A673 (cell line): Measurements from ENCODE around the gene CCNYL1.

Source experiments
- CTCF ChIP-seq: fragments of 300-800, 200-600 bp; sonication (generic); conservative IDR thresholded peaks from 2 replicates; pipeline ENCODE4 v1.5.1; 2017; ENCODE audit warnings: low read depth, mild to moderate bottlenecking, antibody characterized with exemption, low read length, moderate library complexity, mixed read lengths
- EZH2 ChIP-seq: fragments of 200-600 bp; sonication (generic); IDR thresholded peaks from 2 replicates; pipeline ENCODE4 v1.6.1; 2017; ENCODE audit warnings: borderline replicate concordance, low read depth, mild to moderate bottlenecking, mixed read lengths, antibody characterized with exemption, low read length; ENCODE audit not compliant: poor library complexity, severe bottlenecking

DNA sequence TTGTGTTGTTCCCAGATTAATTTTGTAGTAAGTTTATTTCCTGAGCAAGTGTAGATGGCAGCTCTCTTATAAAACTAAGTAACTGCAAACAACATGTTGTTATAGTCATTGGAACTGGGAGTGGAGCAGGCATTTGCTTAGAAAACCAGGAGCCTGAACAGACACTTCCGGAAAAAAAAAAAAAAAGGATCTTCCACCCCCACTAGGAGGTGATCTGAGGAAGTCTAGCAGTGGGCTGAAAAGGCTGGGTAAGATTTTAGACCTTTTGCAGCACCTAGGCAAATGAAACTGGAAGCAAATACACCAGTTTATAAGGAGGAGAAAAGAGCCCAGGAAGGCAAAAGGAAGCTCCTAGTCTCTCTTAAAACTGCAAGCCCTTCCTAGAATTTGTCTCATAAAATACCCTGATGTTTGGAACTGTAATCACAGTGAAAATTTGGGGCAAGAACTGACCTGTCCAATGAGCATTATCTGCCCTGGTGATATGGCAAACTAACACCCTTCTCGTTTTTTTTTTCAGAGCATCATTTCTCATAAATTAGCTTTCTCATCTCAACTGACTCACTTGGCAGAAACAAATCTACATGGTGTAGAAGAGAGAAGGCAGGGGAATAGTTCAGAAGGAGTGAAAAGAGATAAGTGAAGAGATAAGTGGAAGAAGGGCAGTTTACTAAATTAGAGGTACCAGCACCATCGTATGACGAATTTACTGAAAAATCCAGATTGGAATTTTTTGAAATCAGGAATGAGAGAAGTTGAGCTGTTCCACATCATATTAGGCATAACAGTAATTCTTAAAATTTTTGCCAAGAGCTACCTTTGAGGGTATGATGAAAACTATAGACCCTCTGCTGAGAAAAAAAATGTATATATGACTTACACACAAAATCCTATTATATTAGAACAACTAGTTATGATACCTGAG is 4.2 kb upstream of the CCNYL1 start:
- TF ChIP-seq CTCF: no peak
- TF ChIP-seq EZH2: no peak
